ENCODE data around the gene GGTLC1.

GGTLC1 gene

DNA sequence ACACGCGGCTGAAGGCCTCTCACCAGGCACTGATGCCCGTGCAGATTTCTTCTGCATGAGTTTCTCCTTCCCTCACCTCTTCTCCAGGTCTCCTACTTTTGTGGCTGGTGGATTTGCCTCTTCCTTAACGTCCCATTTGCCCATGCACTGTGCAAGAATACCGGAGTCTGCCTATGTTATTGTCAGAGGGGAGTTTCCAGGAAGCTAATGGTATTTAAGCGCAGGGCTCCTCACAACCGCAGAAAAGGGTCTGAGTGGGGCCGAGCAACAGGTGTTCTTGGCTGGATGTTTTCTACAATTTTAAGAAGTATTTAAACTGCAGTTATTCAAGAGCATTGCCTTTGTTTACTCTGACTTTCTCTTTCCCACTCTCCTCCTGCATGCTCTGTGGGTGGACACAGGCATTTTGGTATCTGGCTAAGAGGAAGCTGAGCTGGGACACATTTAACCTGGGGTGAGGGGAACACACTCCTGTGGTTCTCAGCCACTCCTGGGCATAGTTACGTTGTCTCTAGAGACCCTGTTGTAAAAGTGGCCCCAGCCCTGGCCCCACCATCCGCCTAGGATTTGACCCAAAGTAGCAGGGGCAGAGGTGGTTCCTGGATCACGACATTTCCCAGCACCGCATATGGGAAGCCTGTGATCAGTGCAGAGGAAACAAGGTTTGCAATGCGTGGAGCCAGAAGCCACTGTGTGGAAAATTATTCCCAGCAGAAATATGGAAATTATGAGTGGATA is 34.4 kb downstream of the GGTLC1 start:
- no peak overlapping the region for H3K4me3 ChIP-seq (ENCODE audit: low read depth, low read length)
- no peak for DNase-seq
- no peaks in the 10 kb centered on the region for H3K9me3 ChIP-seq (ENCODE audit: severe bottlenecking)
- no peak overlapping the region for H3K27ac ChIP-seq
- H3K27me3 ChIP-seq (ENCODE audit: insufficient read depth, low read depth, severe bottlenecking), result no peaks in the 10 kb centered on the region
- no peaks in the 10 kb centered on the region for H3K36me3 ChIP-seq
- TF ChIP-seq, protein P1, sequence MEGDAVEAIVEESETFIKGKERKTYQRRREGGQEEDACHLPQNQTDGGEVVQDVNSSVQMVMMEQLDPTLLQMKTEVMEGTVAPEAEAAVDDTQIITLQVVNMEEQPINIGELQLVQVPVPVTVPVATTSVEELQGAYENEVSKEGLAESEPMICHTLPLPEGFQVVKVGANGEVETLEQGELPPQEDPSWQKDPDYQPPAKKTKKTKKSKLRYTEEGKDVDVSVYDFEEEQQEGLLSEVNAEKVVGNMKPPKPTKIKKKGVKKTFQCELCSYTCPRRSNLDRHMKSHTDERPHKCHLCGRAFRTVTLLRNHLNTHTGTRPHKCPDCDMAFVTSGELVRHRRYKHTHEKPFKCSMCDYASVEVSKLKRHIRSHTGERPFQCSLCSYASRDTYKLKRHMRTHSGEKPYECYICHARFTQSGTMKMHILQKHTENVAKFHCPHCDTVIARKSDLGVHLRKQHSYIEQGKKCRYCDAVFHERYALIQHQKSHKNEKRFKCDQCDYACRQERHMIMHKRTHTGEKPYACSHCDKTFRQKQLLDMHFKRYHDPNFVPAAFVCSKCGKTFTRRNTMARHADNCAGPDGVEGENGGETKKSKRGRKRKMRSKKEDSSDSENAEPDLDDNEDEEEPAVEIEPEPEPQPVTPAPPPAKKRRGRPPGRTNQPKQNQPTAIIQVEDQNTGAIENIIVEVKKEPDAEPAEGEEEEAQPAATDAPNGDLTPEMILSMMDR (IDR thresholded peaks at IDR 0.05; ENCODE audit: low read depth, low read length), result no peak

DNA sequence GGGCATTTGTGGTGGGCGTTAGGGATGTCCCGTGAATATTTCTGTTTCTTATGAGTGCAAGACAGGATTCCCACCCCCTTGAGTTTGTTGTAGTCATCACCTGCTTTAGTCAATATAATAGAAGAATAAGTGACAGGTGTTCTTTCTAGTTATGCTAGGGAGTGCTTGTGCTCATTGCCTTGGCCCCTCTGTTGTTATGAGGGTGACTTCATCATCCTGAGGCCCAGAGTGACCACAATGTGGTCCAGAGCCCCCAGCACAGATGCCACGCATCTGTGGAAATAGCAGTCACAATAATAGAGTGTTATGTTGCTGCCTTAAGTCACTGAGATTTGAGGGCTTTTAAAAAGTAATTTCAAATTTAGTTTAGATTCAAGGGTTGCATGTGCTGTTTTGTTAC is 42.4 kb downstream of the GGTLC1 start:
- H3K9me3 ChIP-seq (ENCODE audit: severe bottlenecking), result no peaks in the 10 kb centered on the region
- H3K36me3 ChIP-seq, result no peaks in the 10 kb centered on the region
- H3K27ac ChIP-seq, result no peak overlapping the region
- DNase-seq, result no peak
- no peaks in the 10 kb centered on the region for H3K27me3 ChIP-seq (ENCODE audit: insufficient read depth, low read depth, severe bottlenecking)
- no peak overlapping the region for H3K4me3 ChIP-seq (ENCODE audit: low read depth, low read length)
- TF ChIP-seq, protein P1 (IDR thresholded peaks at IDR 0.05; ENCODE audit: low read depth, low read length), result no peak

DNA sequence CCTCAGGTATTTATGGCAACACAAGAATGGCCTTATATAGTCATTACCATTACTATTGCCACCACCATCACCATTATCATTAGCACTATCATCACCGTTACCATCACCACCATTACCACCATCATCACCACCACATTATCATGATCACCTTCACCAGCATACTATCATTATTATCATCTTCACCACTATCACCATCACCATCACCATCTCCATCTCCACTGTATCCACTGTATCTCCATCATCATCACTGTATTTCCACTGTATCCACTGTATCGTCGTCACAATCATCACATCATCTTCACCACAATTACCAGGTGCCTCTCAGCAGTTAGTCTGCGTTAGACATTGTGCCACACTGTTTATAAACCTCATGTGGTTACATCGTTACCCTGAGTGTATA is 45.3 kb downstream of the GGTLC1 start:
- Histone ChIP-seq H3K9me3 (ENCODE audit: severe bottlenecking) (no peaks in the 10 kb centered on the region), H3K36me3 (no peaks in the 10 kb centered on the region), H3K27me3 (ENCODE audit: insufficient read depth, low read depth, severe bottlenecking) (no peaks in the 10 kb centered on the region), H3K27ac (no peak overlapping the region), H3K4me3 (ENCODE audit: low read depth, low read length) (no peak overlapping the region)
- TF ChIP-seq, protein P1 (IDR thresholded peaks at IDR 0.05; ENCODE audit: low read depth, low read length), result no peak
- no peak for DNase-seq

DNA sequence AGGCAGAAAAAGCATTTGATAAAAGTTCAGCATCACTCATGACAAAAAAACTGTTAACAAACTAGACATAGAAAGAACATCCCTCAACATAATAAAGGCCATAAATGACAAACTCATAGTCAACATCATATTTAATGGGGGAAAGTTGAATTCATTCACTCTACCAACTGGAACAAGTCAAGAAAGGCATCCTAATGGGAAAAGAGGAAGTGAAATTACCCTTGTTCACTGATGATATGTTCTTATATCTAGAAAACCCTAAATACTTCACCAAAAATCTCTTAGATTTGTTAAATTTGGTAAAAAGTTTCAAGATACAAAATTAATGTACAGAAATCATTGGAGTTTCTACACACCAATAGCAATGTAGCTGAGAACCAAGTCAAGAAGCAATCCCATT is 48.9 kb downstream of the GGTLC1 start:
- Histone ChIP-seq H3K4me3 (ENCODE audit: low read depth, low read length) (no peak overlapping the region), H3K9me3 (ENCODE audit: severe bottlenecking) (no peaks in the 10 kb centered on the region), H3K27ac (no peak overlapping the region), H3K27me3 (ENCODE audit: insufficient read depth, low read depth, severe bottlenecking) (no peaks in the 10 kb centered on the region), H3K36me3 (no peaks in the 10 kb centered on the region)
- TF ChIP-seq, protein P1 (IDR thresholded peaks at IDR 0.05; ENCODE audit: low read depth, low read length), result no peak
- no peak for DNase-seq

DNA sequence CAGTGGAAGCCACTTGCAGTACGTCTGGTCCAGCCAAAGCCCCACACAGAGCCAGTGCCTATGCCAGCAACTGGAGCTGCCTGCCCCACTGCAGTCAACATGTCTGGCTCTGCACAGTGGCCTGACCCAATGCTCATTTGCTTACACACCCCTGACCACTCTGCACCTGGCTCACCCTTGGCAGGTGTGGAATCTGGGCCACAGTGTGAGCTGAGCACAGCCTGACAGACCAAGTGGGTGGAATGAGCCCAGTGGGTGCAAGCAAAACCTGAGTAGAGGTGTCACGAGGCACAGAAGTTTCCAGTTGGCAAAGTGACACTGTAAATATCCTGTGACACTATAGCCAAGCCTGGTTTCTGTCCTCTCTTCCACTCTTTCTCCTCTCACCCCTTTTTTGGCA is 49.5 kb downstream of the GGTLC1 start:
- H3K27ac ChIP-seq, result no peak overlapping the region
- TF ChIP-seq, protein P1 (IDR thresholded peaks at IDR 0.05; ENCODE audit: low read depth, low read length), result no peak
- no peaks in the 10 kb centered on the region for H3K27me3 ChIP-seq (ENCODE audit: insufficient read depth, low read depth, severe bottlenecking)
- no peaks in the 10 kb centered on the region for H3K36me3 ChIP-seq
- H3K4me3 ChIP-seq (ENCODE audit: low read depth, low read length), result no peak overlapping the region
- DNase-seq, result no peak
- no peaks in the 10 kb centered on the region for H3K9me3 ChIP-seq (ENCODE audit: severe bottlenecking)

DNA sequence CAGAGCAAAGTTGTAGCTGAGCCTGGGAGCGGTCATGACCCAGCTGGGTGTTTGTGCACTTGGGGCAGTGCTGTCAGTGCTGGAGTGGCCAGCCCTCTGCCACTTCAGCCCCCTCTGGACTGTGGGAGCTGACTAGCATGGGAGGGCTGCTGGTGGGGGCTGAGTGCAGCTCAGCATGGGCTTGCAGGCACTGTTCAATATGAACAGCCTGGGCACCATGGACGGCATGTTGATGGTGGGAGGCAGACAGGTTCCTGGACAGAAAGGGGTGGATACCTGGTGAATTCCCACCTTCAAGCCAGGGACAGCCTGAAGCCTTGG is 50.5 kb downstream of the GGTLC1 start:
- H3K36me3 ChIP-seq, result no peaks in the 10 kb centered on the region
- H3K4me3 ChIP-seq (ENCODE audit: low read depth, low read length), result no peak overlapping the region
- no peaks in the 10 kb centered on the region for H3K9me3 ChIP-seq (ENCODE audit: severe bottlenecking)

More for the DNA sequence above, 50.5 kb downstream of the GGTLC1 start:
- TF ChIP-seq, protein P1 (IDR thresholded peaks at IDR 0.05; ENCODE audit: low read depth, low read length), result no peak
- Histone ChIP-seq H3K27ac (no peak overlapping the region), H3K27me3 (ENCODE audit: insufficient read depth, low read depth, severe bottlenecking) (no peaks in the 10 kb centered on the region)
- no peak for DNase-seq

Measured in WERI-Rb-1 (cell line).